ENCODE measurements around the gene SLC22A9.
"Not testable (repeated sequence)": the region's sequence is repeated elsewhere in the genome, so short reads cannot be mapped to it uniquely, and the experiment has no call there.

SLC22A9 gene

GRCh38 chr11:63369165-63369970 is at the start of gene SLC22A9:
TSS of gene SLC22A9 (plus strand) at chr11:63369785. CDS start at chr11:63370057, 272 bp downstream.
- no peak for DNase-seq (ENCODE audit: low read depth, low spot score)

- DNase-seq (ENCODE audit: low read depth, low spot score) = no peak
Observed at GRCh38 chr11:63321723-63322122, 47.9 kb upstream of the SLC22A9 start.

GRCh38 chr11:63335089-63335488 is 34.5 kb upstream of the SLC22A9 start:
- not testable (repeated sequence) for DNase-seq (ENCODE audit: low read depth, low spot score)

- DNase-seq (ENCODE audit: low read depth, low spot score) = no peak
Observed at GRCh38 chr11:63337070-63337469, 32.5 kb upstream of the SLC22A9 start.

- DNase-seq (ENCODE audit: low read depth, low spot score) = no peak
Observed at GRCh38 chr11:63343130-63343529, 26.5 kb upstream of the SLC22A9 start.

- no peak for DNase-seq (ENCODE audit: low read depth, low spot score)
Observed at GRCh38 chr11:63352144-63352543, 17.4 kb upstream of the SLC22A9 start.

- DNase-seq (ENCODE audit: low read depth, low spot score) = no peak
Observed at GRCh38 chr11:63362196-63362793, 7.3 kb upstream of the SLC22A9 start.

- DNase-seq (ENCODE audit: low read depth, low spot score) = no peak
Observed at GRCh38 chr11:63369971-63370588, 495 bp downstream of the SLC22A9 start.

GRCh38 chr11:63371396-63371795 is 1.8 kb downstream of the SLC22A9 start:
- no peak for DNase-seq (ENCODE audit: low read depth, low spot score)

GRCh38 chr11:63375434-63375833 is 5.8 kb downstream of the SLC22A9 start:
- DNase-seq (ENCODE audit: low read depth, low spot score) = no peak

- no peak for DNase-seq (ENCODE audit: low read depth, low spot score)
Observed at GRCh38 chr11:63380130-63380529, 10.5 kb downstream of the SLC22A9 start.

GRCh38 chr11:63395697-63396096 is 26.1 kb downstream of the SLC22A9 start:
- DNase-seq (ENCODE audit: low read depth, low spot score) = no peak

- DNase-seq (ENCODE audit: low read depth, low spot score) = no peak
Observed at GRCh38 chr11:63404161-63404935, 34.8 kb downstream of the SLC22A9 start.

- DNase-seq (ENCODE audit: low read depth, low spot score) = no peak
Observed at GRCh38 chr11:63405114-63405513, 35.5 kb downstream of the SLC22A9 start.

GRCh38 chr11:63406458-63406857 is 36.9 kb downstream of the SLC22A9 start:
- no peak for DNase-seq (ENCODE audit: low read depth, low spot score)

GRCh38 chr11:63417174-63417852 is 47.7 kb downstream of the SLC22A9 start:
- DNase-seq (ENCODE audit: low read depth, low spot score) = no peak

- DNase-seq (ENCODE audit: low read depth, low spot score) = no peak
Observed at GRCh38 chr11:63427971-63428508, 58.5 kb downstream of the SLC22A9 start.

GRCh38 chr11:63430731-63431130 is 61.1 kb downstream of the SLC22A9 start:
- DNase-seq (ENCODE audit: low read depth, low spot score) = not testable (repeated sequence)

- DNase-seq (ENCODE audit: low read depth, low spot score) = not testable (repeated sequence)
Observed at GRCh38 chr11:63435351-63435750, 65.8 kb downstream of the SLC22A9 start.

- DNase-seq (ENCODE audit: low read depth, low spot score) = not testable (repeated sequence)
Observed at GRCh38 chr11:63435831-63436230, 66.2 kb downstream of the SLC22A9 start.

- no peak for DNase-seq (ENCODE audit: low read depth, low spot score)
Observed at GRCh38 chr11:63443714-63444113, 74.1 kb downstream of the SLC22A9 start.
